WI38 (cell line): ENCODE results near the gene DDX1.

Experiments
- H3K4me3 ChIP-seq: 2 replicates; pipeline ENCODE4 v1.5.1; 2011; ENCODE audit warnings: low read depth, mild to moderate bottlenecking, control low read depth, low read length
- TF ChIP-seq, protein P1 (sequence below): IDR thresholded peaks from 2 replicates; pipeline ENCODE4 v1.5.1; 2012; ENCODE audit warnings: low read depth, mild to moderate bottlenecking, control low read depth, low read length

Gene DDX1

DNA sequence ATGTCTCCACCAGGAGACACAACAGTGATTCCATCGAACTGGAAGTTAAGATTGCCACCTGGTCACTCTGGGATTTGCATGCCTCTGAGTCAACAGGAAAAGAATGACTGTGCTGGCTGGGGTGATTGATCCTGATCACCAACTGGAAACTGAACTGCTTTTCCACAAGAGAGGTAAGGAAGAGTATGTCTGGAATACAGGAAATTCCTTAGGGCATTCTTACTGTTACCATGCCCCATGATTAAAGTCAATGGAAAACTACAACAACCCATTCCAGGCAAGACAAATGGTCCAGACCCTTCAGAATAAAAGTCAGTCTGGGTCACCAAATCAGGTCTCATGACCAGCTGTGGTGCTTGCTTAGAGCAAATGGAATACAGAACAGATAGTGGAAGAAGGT lies 12.0 kb upstream of the DDX1 start:
- TF ChIP-seq, protein P1, sequence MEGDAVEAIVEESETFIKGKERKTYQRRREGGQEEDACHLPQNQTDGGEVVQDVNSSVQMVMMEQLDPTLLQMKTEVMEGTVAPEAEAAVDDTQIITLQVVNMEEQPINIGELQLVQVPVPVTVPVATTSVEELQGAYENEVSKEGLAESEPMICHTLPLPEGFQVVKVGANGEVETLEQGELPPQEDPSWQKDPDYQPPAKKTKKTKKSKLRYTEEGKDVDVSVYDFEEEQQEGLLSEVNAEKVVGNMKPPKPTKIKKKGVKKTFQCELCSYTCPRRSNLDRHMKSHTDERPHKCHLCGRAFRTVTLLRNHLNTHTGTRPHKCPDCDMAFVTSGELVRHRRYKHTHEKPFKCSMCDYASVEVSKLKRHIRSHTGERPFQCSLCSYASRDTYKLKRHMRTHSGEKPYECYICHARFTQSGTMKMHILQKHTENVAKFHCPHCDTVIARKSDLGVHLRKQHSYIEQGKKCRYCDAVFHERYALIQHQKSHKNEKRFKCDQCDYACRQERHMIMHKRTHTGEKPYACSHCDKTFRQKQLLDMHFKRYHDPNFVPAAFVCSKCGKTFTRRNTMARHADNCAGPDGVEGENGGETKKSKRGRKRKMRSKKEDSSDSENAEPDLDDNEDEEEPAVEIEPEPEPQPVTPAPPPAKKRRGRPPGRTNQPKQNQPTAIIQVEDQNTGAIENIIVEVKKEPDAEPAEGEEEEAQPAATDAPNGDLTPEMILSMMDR = no peak
- no peak overlapping the region for H3K4me3 ChIP-seq

DNA sequence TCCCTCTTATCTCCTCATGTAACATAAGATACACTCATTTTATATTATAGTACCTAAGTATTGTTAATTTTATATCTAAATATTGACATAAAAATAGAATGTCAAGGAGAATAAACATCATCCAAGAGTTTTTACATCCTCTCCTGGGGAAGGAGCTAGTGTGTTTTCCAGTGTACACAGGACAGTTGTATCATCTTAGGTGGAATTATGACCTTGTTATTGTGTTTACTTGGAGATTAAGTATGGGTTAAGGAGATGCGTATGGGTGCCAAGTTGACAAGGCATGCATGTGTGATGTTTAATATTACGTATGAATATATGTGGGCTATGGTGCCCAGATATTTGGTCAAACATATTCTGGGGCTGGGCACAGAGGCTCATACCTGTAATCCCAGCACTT lies 11.2 kb upstream of the DDX1 start:
- TF ChIP-seq, protein P1 = no peak
- H3K4me3 ChIP-seq = no peak overlapping the region

- TF ChIP-seq, protein P1 = no peak
- no peak overlapping the region for H3K4me3 ChIP-seq
Measured at GRCh38 chr2:15582710-15583357, 8.8 kb upstream of the DDX1 start.

- TF ChIP-seq, protein P1 = no peak
- no peak overlapping the region for H3K4me3 ChIP-seq
Measured at GRCh38 chr2:15583826-15584225, 7.8 kb upstream of the DDX1 start.

GRCh38 chr2:15584316-15584715 lies 7.4 kb upstream of the DDX1 start:
- H3K4me3 ChIP-seq = no peak overlapping the region
- TF ChIP-seq, protein P1 = no peak

GRCh38 chr2:15584767-15585469 lies 6.8 kb upstream of the DDX1 start:
- TF ChIP-seq, protein P1 = no peak
- H3K4me3 ChIP-seq = no peak overlapping the region

DNA sequence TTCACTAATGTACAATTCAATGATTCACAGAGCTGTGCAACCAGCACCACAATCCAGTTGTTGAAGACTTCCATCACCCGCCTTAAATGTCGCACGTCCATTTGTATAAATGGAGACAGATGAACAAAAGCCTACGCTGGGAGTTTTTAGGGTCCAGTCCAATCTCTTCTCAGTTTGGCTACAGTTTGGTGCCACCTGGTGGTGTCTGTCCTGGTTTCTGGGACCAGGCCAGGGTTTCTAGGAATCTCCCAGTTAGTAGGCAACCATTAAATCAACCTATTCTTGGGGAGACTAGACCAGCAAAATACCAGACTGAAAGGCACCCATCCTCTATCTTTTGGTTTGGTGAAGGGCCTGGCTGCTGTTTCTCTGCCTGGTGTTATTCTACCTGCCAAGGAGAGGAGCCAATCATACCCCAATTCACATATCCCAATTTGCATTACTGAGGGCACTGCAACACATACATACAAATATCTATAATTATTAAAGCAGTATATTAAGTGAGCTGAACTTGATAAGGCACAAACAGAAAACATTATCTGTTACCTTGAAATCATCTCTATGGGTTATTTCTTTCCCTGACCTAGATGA lies 3.2 kb upstream of the DDX1 start:
- no peak overlapping the region for H3K4me3 ChIP-seq
- TF ChIP-seq, protein P1 = peak; percentile 51
